NCI-H446 (cell line): Measurements from ENCODE around the gene ZSCAN1.

Experiments
- DNase-seq, 2 experiments: peaks; one replicate each; lab custom pipeline; 2025; lab: John Stamatoyannopoulos, UW

Gene ZSCAN1

DNA sequence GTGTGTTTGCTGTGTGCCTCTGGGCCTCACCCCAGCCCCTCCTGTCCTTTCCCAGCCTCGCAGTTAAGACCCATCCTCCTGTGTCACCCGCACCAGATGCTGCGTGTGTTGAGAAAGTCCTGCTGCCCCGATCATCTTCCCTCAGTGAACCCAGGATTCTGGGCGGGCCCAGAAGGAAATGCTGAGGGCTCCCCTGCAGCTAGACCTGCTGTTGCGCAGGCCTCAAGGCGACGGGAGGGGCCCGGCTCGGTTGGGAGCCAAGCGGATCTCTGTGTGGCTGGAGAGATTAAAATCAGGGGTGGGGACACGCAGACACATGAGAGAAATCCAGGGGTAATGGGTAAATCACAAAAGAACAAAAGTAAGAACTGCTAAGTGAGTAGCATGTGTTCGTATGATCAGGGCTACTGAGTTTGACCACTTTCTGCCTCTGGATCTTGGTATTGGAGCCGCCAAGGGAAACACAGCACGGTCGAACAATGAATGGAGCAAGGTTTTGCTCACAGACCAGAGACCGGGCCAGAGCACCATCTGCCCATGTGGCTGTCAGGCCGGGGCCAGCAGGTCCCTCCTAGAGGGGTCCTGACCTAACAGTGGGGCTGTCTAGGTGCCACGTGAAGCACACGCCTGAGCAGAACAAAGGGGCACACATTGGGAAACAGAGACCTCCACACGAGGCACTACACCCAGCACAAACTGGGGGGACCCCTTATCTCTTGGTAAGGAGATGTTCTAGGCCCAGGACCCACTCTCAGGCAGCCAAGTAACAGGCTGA, 7.1 kb downstream of the ZSCAN1 start:
- DNase-seq: no peak

- DNase-seq: no peak
Measured at GRCh38 chr19:58042495-58043340, 8.9 kb downstream of the ZSCAN1 start.

DNA sequence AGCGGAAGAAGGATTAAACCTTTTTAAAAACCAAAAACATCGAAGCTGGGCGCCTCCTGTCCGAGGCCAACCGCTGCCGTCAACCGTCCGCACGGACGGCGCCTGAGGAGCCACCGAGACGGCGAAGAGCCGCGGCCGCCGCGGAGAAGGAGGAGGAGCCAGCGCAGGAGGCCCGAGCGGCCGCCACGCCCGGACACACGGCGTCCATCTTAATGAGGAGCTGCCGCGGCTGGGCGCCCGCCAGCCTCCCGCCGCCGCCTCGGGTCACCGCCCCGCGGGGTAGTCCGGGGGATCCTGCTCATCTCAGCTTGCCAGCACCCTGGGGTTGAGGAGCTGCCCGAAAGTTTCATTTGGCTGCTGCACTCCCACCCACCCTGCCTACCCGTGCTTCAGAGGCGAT, 10.6 kb downstream of the ZSCAN1 start:
- DNase-seq: no peak

GRCh38 chr19:58044886-58045285, 11.1 kb downstream of the ZSCAN1 start:
- DNase-seq: no peak

DNA sequence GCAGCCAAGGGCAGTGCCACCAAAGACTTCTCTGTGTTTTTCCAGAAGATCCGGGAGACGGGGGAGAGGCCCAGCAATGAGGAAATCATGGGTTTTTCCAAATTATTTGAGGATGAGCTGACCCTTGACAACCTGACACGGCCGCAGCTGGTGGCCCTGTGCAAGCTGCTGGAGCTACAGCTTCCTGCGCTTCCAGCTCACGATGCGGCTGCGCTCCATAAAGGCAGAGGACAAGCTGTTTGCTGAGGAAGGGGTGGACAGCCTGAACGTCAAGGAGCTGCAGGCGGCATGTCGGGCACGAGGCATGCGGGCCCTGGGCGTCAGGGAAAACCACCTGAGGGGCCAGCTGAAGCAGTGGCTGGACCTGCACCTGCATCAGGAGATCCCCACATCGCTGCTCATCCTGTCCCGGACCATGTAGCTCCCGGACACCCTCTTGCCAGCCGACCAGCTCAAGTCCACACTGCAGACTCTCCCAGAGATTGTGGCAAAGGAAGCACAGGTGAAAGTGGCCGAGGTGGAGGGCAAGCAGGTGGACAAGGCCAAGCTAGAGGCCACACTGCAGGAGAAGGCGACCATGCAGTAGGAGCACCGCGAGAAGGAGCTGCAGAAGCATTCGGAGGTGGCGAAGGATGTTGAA, 11.7 kb downstream of the ZSCAN1 start:
- DNase-seq: no peak

GRCh38 chr19:58046856-58047255, 13.0 kb downstream of the ZSCAN1 start:
- DNase-seq: no peak

GRCh38 chr19:58047672-58048071, 13.8 kb downstream of the ZSCAN1 start:
- DNase-seq: no peak

DNA sequence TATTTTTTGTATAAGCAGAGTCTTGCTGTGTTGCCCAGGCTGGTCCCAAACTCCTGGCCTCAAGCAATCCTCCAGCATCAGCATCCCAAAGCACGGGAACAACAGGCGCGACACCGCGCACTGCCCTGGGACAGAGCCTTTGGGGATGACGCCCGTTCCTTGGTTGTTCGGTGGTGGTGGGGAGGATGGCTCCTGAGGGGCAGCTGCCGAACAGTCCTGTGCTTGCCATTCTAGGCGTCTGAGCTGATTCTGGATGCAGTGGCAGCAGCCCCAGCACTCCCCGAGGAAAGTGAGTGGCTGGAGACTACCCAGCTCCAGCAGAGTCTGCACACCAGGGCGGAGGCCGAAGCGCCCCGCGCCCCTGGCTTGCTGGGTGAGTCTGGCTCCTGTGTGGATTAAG, 18.4 kb downstream of the ZSCAN1 start:
- no peak for DNase-seq

DNA sequence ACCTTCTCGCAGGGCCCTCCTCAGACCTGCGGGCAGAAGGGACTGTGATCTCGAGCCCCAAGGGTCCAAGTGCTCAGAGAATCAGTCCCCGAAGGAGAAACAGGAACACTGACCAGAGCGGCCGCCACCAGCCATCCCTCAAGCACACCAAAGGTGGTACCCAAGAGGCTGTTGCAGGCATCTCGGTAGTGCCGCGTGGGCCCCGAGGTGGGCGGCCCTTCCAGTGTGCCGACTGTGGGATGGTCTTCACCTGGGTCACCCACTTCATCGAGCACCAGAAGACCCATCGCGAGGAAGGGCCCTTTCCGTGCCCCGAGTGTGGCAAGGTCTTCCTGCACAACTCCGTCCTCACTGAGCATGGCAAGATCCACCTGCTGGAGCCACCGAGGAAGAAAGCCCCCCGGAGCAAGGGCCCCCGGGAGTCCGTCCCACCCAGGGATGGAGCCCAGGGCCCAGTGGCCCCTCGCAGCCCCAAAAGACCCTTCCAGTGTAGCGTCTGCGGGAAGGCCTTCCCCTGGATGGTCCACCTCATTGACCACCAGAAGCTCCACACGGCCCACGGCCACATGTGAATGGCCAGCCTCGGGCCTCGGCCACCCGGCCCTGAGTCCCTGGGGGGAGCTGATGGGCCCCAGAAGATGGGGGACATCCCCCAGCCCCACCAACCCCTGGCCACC, 19.8 kb downstream of the ZSCAN1 start:
- no peak for DNase-seq

DNA sequence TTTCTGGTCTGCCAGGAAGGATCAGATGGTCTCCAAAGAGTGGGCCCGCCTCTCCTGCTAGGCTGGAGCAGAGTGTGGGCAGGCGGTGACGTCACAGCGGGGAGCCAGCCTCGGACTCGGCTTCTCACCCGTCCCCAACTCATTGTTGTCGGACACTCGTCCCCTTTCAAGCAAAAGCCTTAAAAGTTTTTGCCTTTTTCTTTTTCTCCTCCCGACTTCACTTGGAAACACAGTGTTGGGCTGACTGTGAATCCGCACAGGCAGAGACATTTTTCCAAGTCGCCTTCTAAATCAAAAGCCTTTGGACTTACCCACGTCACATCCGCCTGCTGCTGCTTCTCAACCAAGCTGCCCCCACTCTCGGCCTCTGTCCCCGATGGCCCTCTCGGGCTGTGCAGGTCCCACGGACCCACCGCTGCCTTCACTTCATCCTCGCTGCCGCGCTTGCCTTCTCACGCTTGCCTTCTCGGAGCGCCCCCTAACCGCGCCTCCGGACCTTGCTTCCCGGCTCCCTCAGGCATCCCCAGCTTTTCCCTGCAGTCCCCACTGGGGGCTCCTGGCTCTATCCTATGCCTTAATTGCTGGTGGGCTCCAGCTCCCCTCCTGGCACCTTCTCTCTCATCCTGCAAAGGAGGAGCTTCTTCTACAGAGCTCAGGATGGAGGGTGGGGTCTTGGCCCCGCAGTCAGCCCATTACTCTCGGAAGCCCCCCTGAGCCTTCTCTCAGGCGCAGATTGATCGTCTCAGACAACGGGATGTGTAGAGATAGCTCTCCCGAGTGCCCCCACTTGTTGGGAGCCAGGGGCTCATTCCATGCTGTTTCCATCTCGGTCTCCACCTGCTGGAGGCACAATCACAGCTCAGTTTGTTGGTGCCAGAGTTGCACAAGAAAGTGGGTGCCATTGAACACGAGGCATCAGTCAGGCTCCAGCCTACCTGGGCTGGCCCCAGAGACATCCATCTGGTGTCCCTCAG, 21.4 kb downstream of the ZSCAN1 start:
- no peak for DNase-seq

- no peak for DNase-seq
Measured at GRCh38 chr19:58056261-58056660, 22.4 kb downstream of the ZSCAN1 start.

DNA sequence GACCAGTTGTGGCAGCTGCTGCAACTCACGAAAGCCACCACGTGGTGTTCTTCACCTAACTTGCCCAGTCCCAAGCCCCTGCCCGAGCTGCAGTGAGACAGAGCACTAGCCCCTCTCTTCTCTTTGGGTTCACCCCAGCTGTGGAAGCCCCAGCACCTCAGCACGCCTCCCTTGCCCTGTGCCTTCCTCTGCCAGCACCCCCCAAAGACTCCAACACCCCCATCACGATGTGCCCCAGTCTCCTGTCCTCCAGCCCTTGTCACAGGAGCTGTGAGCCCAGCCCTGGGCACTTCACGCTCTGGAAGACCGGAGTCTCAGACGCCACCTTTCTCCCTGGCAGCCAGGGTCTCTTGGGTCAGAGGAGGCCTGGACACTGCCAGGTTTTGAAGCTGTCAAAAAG, 23.0 kb downstream of the ZSCAN1 start:
- no peak for DNase-seq

DNA sequence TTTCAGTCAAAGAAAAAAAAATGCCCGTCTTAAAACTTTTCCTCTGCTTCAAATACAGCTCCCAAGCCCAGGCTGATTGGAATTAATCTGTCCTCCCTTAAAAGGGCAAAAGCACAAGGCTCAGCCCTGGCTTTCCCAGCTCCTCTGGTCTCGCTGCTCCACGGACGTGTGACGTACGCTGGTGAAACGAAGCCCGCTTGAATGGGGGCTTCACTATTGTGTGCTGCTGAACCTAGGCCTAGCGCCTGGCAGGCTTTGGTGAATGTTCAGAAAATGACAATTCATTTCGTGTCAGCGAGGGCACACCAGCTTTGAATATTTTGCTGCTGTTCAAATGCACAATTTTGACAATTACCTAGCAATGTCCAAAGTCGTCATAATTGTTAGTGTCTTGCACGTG, 24.6 kb downstream of the ZSCAN1 start:
- DNase-seq: no peak

DNA sequence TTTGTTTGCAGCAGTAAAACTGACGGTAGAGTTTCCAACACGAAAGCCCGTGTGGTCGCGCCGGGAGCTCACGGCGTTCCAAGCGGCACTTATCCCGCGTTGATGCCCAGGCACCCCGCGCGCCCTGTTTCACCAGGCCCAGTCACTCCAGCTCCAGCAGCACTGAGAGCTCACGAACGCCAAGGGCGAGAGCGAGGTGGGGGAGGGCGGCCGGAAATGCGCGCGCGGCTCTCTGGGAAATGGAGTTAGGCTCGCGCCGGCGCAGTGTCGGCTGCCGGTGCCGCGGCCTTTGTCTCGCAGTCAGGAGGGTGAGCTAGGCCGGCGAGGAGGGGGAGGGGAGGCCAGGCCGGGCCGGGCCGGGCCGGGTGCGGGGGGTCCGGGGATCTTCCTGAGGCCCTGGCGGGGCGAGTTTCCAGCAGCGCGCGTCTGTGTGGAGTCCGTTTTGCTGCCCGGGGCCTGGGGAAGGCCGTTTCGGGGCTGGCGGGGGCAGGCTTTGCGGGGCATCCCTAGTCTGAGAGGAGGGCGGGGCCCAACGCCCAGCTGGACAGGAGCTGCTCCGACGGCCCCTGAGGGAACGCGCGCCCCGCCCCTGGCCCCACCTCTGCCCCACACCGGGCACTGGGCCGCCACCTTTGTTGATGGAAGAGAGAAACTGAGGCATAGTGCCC, 25.3 kb downstream of the ZSCAN1 start, which contains the start of gene ZNF135:
ZNF135 (plus strand) TSS at position 280 of the 668 bp plus-strand sequence. CDS start 721 bp downstream, outside the sequence.
- no peak for DNase-seq

DNA sequence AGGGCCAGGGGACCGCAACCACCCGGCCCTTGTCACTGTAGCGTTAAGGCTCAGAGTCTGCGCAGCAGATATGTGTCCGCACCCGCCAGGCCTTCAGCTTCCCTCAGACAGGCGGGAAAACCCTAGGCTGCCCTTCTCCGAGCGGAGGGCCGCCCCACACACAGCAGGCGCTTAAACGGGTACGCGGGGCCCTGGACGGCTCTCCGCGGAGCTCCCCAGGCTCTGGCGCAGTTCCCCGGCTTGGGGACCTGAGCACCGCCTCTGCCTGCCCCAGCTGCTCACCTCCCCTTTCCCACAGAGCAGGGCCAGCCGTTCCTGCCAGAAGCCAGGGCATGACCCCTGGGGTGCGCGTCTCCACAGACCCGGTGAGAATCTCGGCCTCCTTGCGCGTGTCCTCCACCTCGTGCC, 25.9 kb downstream of the ZSCAN1 start:
- DNase-seq: no peak

DNA sequence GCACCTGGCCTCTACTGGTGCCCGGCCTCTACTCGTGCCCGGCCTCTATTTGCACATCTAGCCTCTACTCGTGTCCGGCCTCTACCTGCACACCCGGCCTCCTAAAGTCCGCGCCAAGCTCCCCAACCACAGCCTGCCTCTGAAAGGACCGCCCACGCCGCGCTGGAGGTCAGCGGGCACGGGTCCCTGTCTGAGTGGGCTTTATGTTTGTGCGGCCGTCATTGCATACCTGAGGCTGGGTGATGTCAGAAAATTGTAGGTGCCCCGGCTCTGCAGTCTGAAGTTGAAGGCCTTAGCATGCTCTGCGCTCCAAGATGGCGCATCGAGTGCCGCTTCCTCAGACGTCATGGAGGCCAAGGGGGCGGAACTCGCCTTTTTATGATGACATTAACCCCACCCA, 26.4 kb downstream of the ZSCAN1 start:
- no peak for DNase-seq

- no peak for DNase-seq
Measured at GRCh38 chr19:58063712-58064111, 29.9 kb downstream of the ZSCAN1 start.

GRCh38 chr19:58067240-58067912, 33.6 kb downstream of the ZSCAN1 start:
- no peak for DNase-seq

GRCh38 chr19:58079792-58080191, 46.0 kb downstream of the ZSCAN1 start:
- no peak for DNase-seq

DNA sequence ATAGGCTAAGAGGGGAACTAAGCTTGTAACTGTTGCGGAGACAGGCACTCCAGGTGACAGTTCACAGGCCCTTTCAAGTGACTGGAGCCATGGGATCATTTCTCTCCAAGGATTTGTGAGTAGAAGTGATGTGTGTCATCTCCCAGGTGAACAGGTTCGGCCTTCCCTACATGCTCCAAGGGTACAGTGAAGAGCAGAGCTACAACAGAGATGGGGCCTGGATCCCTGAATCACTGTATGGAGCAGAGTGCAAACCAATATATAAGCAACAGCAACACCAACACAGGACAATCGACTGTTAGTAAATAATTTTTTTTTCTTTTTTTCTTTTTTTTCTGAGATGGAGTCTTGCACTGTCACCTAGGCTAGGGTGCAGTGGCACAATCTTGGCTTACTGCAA, 49.2 kb downstream of the ZSCAN1 start:
- DNase-seq: no peak
